ENCODE data around the gene TYK2.
"Not testable (repeated sequence)": the region's sequence is repeated elsewhere in the genome, so short reads cannot be mapped to it uniquely, and the experiment has no call there.

TYK2 gene
- long read RNA-seq, donor 1, full-length matches to known transcripts, result 15 of 15 reads
- long read RNA-seq, donor 1, partial matches to known transcripts, result 0 of 15 reads
- long read RNA-seq, donor 1, other reads (novel, unspliced or antisense), result 0 of 15 reads
- long read RNA-seq, donor 2, partial matches to known transcripts, result 0 of 4 reads
- long read RNA-seq, donor 2, other reads (novel, unspliced or antisense), result 0 of 4 reads
- long read RNA-seq, donor 3, full-length matches to known transcripts, result 17 of 17 reads
- long read RNA-seq, donor 3, partial matches to known transcripts, result 0 of 17 reads
- long read RNA-seq, donor 3, other reads (novel, unspliced or antisense), result 0 of 17 reads
- long read RNA-seq, donor 4, transcript TYK2-203 (2 exons, 350 nt), result major isoform, 24 of 36 reads
- long read RNA-seq, donor 4, partial matches to known transcripts, result 9 of 36 reads
- long read RNA-seq, donor 4, other reads (novel, unspliced or antisense), result 0 of 36 reads
- long read RNA-seq, donor 5, full-length matches to known transcripts, result 31 of 31 reads
- long read RNA-seq, donor 5, partial matches to known transcripts, result 0 of 31 reads
- long read RNA-seq, donor 5, other reads (novel, unspliced or antisense), result 0 of 31 reads
- long read RNA-seq, donor 6, transcript TYK2-203 (2 exons, 350 nt), result major isoform, 11 of 11 reads
- long read RNA-seq, donor 6, partial matches to known transcripts, result 0 of 11 reads
- long read RNA-seq, donor 6, other reads (novel, unspliced or antisense), result 0 of 11 reads
- long read RNA-seq, donor 7, result 0 reads
- long read RNA-seq, donor 8, transcript TYK2-203 (2 exons, 350 nt), result major isoform, 20 of 20 reads
- long read RNA-seq, donor 8, partial matches to known transcripts, result 0 of 20 reads
- long read RNA-seq, donor 8, other reads (novel, unspliced or antisense), result 0 of 20 reads

DNA sequence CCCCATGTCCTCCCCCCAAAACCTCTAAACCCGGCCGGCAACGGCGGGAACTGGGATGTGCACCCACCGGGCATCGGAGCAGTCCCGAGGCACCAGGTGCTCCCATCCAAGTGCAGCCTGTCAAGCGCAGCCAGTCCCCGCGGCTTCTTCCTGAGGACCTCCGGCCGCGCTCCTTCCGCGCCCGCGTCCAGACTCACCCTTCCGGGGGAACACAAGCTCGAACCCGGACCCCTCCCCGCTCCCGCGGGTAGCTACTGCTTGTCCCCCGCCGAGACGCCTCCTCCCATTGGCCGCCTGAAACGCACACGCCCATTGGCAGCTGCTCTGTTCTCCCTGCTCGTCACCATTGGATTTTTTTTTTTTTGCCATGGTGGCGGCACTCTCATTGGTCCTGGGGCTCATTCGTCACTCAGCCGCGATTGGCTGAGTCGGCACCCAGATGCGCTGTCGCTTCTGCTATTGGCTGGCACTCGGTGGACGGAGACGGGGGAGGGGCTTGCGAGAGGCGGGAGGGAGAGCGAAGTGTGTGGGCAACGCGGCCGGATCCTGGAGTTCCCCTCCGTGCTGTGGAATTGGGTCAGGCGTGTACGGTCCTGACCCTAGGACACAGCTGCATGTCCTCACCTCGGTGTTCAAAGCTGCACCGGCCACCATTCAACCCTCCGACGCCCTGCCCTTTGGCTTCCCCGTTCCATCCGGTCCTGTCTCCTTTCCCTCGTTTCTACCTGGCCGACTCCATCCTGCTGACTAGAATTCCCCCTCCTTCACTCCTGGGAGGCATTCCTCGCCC lies at the start of gene TYK2:
Gene TYK2, minus strand, starts transcription at position 260 of the 790 bp plus-strand sequence. CDS start 2,166 bp downstream, outside the sequence.
- peak; percentile 95 for DNase-seq

GRCh38 chr19:10428996-10429381 lies 48.6 kb upstream of the TYK2 start:
- DNase-seq, result no peak

GRCh38 chr19:10427169-10427568 lies 46.8 kb upstream of the TYK2 start:
- no peak for DNase-seq

DNA sequence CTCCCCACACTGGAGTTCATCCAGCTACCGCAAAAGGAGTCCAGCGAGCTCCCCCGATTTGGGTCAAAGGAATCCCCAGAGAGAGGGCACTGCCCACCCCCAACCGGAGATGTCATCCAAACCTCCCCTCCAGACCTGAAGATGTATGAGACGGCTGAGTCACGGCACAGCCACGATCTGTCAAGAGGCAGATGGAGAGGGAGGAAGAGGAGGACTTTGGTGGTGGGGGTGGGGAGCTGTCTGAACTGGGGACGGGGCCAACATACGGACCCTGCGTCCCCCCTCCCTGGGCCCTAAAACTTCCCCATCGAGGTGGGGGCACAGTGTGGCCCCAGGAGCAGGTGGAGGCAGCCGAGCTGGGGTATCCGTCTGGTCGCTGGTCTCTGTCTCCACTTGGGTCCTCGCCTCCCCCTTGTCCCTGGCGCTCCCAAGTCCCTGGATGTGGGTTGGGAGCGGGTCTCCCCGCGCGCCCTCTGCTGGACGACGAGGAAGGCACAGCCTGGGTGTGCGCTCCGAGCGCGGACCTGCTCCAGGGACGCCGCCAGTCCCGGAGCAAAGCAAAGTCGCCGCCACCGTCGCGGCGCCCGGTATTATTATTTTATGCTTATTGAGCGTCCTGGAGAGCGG lies 43.8 kb upstream of the TYK2 start:
- peak; percentile 88 for DNase-seq

- DNase-seq, result no peak
Observed at GRCh38 chr19:10422846-10423245, 42.5 kb upstream of the TYK2 start.

DNA sequence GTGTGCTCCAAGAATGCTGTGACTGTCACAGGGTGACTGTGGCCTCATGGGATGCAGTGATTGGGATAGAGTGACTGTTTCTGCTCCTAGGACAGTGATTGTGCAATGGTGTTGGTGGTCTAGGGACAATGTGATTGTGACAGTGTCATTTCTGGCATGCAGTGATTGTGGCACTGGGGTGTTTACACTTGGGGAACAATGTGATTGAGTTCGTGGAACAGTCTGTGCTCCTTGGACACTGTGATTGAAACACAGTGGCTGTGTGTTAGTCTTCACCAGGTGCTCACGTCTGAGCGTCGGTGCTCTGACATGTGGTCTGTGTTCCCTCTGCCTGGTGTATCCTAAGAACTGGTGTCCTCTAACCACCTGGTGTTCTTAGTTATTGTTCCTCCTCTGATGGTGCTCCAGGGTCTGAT lies 41.7 kb upstream of the TYK2 start:
- DNase-seq, result no peak

DNA sequence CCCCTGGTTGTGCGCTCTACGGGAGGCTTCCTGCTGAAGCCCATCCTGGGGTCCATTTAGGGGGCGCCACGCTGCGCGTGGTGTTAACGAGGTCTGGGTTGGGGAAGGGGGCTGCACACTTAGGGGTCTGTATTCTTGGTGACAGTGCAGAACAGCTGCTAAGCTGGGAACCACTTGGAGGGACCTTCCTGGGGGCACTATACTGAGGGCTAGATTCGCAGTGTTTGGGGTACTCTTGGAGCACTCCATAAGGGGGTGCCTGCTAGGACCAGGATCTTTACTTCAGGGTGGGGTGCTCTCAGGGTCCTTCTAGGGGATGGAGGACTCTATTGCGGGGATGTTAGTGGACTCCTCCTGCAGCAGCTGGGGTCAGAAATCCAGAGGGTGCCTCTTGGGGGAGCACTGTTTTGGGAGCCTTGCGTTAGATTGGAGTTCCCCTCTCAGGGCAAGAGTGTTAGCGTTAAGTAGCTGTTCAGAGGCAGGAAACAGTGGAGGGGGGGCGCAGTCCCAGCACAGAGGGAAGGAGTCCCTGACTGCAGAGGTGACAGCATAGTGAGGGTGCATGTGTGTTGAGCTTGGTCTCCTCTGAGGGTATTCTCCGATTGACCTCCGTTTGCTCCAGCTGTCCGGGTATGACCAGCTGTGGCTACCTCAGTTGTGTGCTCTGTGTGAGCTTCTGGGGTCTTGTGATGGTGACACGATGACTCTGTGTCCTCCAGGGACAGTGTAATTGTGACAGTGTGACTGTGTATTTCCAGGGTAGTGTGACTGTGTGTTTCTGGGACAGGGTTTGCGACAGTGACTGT lies 41.1 kb upstream of the TYK2 start:
- no peak for DNase-seq

- peak; percentile 66 for DNase-seq
Observed at GRCh38 chr19:10420444-10421239, 40.3 kb upstream of the TYK2 start, which contains the start of gene PDE4A. Gene PDE4A, plus strand, starts transcription at chr19:10420538. Its CDS starts 227 bp downstream, at chr19:10420765.

DNA sequence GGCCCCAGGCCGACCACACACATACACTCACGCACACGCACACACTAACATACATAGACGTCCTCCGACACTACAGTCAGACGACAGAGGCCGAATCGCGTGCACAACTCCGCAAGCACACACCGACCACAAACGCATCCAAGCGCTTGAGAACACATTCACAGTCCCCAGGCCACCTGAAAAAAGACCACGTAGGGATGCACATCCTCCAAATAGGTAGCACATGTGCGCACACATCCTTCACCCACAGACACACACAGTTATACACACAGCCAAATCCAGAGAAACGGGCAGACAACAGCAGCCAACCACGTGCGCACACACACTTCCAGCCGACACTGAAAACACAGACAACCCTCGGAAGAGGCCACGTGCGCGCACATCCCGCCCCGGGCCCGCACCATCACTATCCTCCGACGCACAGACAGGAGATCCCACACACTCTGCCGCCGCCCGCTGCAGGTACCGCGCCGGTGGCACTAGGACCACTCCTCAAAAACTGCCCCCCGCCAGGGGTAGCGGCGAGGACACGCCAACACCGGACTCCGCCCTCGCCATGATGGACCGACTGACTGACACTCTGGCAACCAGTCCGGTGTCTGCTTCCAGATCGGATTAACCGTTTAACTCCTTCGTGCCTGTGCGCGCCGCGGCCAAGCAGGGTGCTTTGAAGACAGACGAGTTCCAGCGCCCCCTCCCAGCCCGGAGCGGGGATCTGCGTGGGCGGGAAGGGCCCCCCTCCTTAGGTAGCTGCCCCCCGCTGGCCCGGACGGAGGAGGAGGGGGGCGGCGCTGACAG lies 39.5 kb upstream of the TYK2 start:
- DNase-seq, result peak; percentile 69

- no peak for DNase-seq
Observed at GRCh38 chr19:10419200-10419645, 38.9 kb upstream of the TYK2 start.

- DNase-seq, result no peak
Observed at GRCh38 chr19:10418485-10419199, 38.3 kb upstream of the TYK2 start.

GRCh38 chr19:10418235-10418484 lies 37.8 kb upstream of the TYK2 start:
- no peak for DNase-seq

- peak; percentile 61 for DNase-seq
Observed at GRCh38 chr19:10417541-10418234, 37.3 kb upstream of the TYK2 start.

DNA sequence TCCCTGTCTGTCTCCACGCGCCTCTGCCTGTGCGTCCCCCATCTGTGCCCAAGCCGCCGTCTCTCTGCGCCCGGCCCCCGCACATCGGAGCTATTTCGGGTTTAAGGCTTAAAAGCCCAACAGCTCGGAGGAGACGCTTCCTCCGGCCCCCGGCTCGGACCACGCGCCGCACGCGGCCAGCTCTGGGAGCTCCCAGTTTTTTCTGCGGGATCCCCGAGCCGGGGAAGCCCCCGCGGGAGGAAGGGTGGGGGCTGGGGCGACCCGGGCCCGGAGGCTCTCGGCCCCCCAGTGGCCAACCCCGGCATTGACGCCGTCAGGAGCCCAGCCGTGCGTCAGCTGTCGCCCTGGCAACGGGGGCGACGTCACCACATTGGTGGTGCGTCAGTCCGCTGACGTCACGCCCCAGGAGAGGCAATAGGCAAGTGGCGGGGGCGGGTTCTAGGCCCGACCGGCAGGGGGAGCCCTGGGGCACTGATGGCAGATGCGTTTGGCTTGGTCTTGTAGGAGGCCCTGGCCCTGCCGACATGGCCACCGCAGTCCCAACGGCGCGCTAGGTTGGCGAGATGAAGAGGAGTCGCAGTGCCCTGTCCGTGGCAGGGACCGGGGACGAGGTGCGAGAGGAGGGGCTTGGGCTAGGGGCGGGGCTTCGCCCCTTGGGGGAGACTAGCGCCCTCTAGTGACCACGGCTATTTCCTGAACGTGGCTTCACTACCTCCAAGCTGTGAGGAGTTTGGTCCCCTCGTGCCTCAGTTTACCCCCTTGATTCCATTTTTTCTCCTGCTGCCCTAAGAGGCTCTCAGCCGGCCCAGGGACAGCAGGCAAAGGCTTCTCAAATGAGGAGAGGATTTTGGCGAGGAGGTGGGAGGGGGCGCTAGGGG lies 36.2 kb upstream of the TYK2 start:
- peak; percentile 74 for DNase-seq

DNA sequence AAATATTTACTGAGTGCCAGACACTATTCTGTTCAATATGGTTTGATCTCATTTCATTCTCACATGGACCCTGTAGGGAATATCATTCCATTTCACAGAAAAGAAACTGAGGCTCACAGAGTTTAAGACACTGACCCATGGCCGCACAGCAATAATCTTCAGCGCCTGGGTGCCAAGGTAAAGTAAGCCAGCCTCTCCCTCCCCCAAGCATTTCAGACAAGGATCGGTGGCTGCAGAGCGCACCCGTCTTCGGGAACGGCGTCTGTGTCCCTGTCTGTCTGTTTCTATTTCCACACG lies 35.7 kb upstream of the TYK2 start:
- no peak for DNase-seq

DNA sequence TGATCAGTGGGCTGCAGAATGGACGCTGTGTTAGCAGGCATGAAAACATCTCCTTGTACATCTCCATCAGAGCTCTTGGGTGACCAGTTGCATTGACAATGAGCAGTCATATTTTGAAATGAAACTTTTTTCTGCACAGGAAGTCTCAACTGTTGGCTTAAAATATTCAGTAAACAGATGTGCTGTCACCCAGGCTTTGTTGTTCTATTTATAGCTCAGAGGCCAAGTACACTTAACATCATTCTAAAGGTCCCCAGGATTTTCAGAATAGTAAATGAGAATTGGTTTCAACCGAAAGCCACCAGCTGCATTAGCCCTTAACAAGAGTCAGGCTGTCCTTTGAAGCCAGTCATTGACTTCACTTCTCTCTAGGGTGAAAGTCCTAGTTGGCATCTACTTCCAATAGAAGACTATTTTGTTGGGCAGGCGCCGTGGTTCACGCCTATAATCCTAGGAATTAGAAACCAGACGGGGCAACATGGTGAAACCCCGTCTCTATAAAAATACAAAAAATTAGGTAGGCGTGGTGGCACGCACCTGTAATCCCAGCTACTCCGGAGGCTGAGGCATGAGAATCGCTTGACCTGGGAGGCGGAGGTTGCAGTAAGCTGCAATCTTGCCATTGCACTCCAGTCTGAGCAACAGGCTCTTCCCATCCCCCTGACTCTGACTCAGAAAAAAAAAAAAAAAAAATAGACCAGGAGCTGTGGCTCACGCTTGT lies 32.0 kb upstream of the TYK2 start:
- no peak for DNase-seq

GRCh38 chr19:10411224-10411623 lies 30.9 kb upstream of the TYK2 start:
- not testable (repeated sequence) for DNase-seq
